ENCODE measurements around the gene PRM2.

PRM2 gene, protein sequence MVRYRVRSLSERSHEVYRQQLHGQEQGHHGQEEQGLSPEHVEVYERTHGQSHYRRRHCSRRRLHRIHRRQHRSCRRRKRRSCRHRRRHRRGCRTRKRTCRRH

DNA sequence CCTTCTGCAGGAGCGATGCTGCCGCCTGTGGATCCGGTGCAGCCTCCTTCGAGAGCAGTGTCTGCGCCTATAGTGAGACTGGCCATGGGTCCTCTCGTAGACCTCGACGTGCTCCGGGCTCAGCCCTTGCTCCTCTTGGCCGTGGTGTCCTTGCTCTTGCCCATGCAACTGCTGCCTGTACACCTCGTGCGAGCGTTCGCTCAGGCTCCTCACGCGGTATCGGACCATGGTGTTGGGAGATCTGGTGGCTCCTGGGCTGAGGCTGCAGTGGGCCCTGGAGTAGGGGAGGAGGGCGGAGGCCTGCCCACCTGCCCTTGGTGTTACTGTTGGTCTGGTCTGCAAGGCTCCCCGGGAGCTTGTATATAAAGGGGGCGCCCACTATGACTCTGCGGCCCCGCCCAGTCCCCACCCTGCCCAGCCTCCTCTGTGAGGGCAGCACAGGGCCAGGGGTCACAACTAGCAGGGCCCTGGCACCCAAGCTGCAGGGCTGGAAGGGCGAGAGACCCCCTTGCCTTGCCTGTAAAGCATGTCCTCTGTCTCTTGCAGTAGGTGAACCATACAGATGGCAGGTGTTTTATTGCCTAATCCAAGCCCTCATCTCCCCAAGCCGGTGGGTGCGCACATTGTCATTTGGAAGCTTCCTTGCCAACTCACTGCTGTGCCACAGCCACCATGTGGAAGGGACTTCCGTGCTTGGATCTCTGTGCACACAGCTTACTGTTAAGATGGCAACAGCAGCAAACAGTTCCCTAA is at the start of gene PRM2:
Gene PRM2 (minus strand): TSS at position 338 of the 753 bp plus-strand sequence. CDS start 110 bp downstream, at position 228.
- no peak for DNase-seq

DNA sequence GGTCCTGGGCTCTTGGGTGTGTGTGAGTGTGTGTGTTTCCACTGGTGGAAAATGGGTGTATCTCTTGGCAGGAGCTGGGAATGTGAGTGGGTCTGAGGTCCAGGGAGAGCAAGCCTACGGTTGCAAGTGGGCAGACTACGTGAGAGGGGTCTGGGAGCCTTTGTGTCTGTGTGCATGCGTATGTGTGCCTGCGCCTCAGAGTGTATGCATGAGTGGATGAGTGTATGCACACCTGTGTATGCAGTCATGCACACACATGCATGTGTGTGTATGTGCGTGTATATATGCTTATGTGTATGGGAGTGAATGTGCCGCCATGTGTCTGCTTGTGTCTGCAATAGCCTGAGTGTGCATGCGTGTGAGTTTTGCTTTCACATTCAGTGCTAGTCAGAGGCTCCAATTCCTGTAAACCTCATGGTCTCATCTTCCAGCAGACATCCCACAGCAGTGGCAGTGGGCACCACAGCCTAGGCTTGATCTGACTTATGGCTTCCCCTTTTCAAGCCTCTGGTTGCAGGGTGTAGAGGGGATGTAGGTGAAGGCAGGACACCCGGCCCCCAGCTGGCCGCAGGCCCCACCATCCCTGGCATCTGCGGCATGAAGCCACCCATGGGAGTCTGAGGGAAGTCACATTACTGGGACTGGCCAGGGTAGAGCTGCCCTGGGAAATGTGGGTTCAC is 49.3 kb upstream of the PRM2 start:
- DNase-seq = peak; percentile 22

DNA sequence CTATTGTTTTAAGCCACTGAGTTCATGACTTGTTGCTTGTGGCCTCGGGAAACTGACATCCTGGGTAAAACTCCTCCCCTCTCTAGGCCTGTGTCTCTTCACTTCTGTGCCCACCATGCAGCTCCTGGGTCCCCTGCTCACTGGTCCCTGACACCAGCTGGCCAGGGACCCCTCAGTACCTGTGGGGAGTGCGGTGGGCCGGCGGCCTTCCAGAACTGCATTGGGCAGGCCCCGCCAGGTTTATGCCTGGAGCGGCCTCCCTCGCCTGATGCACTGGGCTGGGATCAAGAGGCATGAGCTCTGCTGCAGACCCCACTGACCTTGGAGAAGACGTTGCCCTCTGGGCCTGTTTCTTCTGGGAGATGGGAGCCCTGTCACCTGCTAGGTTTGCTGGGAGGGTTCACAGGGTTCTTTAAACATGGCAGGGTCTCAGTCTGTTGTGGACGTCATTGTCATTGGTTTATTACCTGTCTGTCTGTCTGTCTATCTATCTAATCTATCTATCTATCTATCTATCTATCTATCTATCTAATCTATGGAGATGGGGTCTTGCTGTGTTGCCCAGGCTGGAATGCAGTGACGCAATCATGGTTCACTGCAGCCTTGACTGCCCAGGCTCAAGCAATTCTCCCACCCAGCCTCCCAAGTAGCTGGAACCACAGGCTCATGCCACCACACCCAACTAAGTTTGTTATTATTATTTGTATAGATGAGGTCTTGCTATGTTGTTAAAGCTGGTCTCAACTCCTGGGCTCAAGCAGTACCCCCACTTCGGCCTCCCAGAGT is 47.5 kb upstream of the PRM2 start:
- no peak for DNase-seq

DNA sequence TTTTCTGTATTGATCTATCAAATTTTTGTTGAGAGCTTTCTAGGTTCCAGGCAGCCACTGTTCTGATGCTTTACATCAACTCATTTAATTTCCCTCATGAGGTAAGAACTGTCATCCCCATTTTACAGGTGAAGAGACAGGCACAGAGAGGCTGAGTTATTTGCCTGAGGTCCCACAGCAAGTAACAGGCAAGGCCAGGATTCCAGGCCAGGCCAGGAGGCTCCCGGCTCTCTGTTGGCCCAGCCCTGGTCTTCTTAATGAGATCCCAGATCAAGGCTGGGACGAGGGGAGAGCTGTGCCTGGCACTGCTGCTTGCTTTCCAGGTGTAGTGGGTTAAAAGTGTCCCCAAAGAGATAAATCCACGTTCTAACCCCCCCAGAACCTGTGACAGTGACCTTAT is 46.5 kb upstream of the PRM2 start:
- no peak for DNase-seq

DNA sequence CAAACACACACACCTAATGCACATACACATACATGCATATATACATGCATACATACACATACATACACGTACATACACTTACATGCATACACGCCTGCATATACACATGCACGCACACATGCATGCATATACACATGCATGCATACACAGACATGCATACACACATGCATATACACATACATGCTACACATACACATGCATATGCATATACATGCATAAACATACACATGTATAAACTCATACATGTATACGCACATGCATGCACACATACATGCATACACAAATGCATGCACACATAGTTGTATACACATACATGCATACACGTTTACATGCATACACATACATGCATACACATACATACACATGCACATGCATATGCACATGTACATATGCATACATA is 45.4 kb upstream of the PRM2 start:
- DNase-seq = no peak

DNA sequence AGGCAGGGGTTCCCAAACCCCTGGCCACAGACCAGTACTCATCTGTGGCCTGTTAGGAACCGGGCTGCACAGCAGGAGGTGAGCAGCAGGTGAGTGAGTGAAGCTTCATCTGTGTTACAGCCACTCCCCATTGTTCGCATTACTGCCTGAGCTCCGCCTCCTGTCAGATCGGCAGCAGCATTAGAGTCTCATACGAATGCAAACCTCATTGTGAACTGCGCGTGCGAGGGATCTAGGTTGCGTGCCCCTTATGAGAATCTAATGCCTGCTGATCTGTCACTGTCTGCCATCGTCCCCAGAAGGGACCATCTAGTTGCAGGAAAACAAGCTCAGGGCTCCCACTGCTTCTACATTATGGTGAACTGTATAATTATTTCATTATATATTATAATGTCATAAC is 43.9 kb upstream of the PRM2 start:
- no peak for DNase-seq

DNA sequence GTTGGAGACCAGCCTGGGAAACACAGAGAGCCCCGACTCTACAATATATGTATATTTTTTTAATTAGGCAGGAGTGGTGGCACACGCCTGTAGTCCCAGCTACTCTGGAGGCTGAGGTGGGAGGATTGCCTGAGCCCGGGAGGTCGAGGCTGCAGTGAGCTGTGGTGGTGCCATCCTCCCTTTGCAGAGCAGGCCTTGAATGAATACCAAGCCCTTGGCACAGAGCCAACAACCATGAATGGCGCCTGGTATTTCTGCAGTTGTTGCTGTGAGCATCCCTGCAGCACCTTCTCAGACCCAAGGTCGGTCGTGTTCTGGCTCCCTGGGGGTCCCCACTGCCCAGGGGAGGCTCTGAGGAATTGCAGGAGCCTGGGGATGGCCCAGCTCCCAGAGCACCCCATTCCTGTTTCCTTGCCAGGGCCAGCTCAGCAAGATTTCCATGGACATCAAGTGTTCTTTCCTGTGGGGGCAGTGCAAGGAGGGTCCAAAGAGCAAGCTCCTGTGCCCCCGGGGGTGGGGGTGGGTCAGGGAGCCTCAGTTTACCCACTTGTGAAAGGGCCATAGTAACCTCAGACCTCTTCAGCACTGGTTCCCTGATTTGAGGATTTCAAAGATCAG is 43.4 kb upstream of the PRM2 start:
- no peak for DNase-seq

DNA sequence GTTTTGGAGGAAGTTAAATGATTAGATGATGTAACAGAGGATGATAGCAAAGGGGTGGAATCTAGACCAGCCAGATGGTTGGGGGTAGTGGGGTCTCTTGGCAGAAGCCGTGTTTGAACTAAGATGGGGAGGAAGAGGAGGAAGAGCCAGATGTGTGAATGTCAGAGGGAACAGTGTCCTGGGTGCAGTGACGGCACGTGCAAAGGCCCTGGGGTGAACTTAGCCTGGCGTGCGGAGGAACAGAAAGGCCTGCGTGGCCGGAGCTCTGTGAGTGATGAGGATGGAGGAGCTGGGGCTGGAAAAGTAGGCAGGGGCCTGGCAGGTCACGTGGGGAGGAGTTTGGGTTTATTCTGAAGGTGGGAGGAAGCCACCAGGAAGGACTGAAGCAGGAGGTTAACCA is 42.5 kb upstream of the PRM2 start:
- DNase-seq = no peak

DNA sequence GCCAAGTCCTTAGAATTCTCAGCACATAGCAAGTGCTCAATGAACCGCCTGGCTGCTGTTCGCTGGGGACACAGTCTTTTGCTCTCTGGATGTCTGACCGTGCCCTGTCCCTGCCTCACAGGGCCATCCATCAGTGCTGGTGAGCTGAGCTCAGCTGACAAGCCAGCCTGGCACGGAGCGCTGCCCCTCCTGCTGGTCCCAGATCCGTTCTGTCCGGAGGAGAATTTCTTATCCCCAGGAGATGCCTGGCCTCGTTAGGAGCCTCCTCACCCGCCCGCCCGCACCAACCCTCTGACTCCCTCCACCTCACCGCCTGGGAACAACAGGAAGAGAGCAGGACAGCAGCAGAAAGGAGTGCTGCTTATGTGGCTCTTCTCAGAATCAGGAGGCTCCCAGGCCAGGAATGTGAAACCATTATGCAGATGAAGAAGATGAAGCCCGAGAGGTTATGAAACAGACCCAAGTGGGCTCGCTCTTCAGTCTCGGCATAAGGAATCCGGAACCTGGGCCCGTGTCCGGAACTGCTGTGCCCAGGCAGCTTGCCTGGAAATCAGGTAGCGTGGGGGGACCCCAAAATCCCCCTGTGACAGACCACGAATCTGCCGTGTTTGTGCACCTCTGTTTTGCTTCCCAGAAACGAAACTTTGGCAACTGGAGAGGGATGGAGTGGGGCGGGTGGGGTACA is 40.2 kb upstream of the PRM2 start:
- DNase-seq = no peak

DNA sequence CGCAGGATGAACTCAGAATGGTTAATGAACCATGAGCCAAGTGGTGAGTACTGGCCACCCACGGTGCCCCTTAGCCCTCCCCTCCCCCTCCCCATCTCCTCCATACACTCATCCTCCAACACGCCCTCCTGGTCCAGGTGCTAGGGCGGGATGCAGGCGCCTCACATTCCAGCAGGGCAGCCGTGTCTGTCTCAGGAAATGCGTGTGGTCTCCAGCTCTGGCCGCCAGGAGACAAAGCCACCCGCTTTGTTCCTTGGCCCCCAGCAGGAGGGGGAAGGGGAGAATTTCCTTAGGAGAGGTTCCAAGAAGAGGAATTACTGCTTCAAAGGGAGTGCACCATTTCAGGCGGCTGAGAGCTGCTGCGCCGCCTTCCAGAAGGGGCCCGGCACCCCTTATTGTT is 39.2 kb upstream of the PRM2 start:
- DNase-seq = no peak

DNA sequence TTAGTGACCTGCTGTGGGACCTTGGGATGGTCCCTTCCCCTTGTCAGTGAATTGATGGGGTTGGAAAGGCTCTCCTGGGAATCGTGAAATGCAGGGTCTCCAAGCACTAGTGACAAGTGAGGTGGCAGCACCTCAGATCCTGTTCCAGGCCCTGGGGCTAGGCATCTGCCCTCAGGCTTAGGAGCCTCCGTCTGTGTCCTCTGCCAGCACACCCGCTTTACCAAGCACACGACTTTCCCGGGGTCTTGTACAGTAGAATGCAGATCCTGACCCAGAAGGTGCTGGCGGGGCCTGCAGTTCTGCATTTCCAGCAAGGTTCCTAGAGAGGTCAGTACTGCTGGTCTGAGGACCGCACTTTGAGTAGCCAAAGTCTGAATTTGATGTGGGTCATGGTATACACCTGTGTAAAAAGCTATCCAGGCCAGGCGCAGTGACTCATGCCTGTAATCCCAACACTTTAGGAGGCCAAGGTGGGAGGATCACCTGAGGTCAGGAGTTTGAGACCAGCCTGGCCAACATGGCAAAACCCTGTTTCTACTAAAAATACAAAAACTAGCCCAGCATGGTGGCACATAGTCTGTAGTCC is 38.1 kb upstream of the PRM2 start:
- no peak for DNase-seq

DNA sequence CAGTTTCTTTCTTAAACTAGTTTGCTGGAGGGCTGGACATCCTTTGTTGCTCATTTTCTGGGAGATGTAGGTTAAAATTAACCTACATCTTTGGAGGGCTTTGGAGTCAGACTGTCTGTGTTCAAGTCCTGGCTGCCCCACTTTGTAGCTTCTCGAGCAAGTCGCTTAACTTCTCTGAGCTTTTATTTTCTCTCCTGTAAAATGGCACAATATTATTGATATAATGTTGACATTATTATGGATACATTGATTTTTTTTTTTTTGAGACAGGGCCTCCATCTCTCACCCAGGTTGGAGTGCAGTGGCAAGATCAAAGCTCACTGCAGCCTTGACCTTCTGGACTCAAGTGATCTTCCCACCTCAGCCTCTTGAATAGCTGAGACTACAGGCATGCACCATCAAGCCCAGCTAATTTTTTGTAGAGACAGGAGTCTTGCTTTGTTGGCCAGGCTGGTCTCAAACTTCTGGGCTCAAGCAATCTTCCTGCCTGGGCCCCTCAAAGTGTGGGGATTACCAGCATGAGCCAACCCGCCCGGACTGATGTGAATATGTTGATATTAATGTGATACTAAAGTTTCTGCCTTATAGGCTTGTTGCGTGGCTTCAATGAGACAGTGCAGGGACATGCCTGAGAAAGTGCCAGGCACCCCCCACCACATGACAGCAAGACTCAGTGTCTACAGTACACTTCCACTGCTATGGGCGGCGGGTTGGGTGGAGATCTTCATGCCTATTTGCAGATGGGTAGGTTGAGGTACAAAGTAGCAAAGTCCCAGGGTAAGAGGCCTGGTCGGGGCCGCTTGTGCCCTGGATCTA is 37.4 kb upstream of the PRM2 start:
- no peak for DNase-seq

DNA sequence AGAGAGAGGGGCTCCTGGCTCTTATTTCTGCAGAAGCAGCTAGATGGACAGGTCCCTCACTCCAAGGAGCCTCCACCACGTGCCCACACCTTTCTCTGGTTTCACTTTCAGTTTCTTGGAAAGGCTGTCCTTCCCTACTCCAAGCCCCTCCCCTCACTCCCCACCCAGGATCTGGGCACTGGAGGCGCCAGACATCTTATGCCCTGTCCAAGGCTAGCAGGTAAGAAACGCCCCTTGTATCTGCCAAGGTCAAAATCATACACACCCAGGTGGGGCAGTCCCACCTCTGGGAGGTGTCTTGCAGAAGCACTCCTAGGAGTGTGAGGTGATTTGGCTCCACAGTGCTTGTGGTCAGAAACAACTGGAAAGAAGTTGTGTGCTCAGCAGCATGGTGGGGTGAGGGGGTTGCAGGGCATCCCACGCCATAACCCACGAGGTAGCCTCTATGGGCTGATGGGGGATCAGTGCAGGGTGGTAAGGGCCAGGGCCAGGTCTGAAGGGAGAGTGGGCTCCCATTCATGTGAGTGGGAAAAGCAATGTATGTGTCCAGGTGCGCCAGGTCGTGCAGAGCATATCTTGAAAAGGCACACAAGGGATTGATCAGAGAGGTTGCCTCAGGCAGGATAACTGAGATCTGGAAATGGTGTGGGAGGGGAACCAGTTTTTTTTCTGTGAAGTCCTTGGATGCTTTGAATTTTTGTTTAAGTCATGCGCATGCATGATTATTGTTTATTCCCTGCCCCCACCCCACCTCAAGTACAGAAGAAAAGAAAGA is 36.6 kb upstream of the PRM2 start:
- no peak for DNase-seq

DNA sequence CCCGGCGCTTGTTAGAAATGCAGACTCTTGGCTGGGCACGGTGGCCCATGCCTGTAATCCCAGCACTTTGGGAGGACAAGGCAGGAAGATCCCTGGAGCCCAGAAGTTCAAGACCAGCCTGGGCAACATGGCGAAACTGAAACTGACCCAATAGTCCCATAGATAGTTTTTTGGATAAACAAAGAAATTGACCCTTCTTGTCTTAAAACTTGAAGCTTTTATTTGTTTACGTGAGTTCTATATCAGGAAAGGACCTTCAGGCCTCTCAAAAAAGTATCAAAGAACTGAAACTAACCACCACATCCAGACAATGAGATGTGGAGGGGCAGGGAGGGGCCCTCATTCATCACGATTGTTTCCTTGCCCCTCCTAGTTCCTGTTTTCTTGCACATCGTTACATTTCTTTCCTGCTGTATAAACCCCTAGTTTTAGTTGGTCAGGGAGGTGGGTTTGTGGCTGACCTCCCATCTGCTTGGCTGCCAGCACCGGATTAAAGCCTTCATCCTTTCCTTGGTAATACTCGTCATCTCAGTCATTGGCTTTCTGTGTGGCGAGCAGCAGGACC is 34.8 kb upstream of the PRM2 start:
- DNase-seq = no peak

DNA sequence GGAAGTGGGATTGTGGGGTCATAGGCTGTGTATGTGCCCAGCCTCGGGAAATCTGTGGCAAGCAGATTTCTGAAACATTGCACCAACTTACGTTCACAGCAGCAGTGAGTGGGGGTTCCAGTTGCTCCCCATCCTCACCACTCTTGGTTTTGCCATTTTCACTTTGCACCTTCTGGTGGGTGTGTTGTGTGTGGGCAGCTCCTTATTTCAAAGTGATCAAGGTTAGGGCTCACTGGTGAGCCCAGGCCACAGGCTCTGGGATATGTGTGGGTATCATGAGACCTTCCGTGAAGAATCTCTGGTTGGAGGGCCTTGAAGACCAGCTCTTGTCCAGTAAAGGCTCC is 34.3 kb upstream of the PRM2 start:
- no peak for DNase-seq

DNA sequence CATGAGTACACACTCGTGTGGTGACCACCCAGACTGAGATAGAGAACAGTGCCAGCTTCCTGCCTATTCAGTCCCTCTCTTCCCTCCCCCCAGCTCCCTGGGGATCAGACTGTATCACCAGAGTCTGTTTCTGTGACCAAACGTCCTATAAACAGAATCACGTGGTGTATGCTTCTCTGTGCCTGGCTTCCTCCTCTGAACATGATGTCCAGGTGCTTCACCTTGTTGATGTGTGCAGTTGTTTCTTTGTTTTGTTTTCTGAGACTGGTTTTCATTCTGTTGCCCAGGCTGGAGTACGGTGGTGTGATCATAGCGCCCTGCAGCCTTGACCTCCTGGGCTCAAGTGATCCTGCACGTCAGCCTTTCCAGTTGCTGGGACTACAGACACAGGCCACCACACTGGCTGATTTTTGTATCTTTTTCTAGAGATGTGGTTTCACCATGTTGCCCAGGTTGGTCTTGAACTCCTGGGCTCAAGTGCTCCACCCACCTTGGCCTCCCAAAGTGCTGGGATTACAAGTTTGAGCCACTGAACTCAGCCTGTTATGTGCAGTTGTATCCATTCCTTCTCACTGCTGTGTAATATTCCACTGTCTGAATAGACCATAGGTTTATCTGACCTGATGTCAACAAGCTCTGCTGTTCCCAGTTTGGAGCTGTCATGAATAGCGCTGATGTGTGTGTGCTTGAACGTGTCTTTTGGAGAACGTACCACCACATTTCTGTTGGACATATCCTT is 33.8 kb upstream of the PRM2 start:
- no peak for DNase-seq

DNA sequence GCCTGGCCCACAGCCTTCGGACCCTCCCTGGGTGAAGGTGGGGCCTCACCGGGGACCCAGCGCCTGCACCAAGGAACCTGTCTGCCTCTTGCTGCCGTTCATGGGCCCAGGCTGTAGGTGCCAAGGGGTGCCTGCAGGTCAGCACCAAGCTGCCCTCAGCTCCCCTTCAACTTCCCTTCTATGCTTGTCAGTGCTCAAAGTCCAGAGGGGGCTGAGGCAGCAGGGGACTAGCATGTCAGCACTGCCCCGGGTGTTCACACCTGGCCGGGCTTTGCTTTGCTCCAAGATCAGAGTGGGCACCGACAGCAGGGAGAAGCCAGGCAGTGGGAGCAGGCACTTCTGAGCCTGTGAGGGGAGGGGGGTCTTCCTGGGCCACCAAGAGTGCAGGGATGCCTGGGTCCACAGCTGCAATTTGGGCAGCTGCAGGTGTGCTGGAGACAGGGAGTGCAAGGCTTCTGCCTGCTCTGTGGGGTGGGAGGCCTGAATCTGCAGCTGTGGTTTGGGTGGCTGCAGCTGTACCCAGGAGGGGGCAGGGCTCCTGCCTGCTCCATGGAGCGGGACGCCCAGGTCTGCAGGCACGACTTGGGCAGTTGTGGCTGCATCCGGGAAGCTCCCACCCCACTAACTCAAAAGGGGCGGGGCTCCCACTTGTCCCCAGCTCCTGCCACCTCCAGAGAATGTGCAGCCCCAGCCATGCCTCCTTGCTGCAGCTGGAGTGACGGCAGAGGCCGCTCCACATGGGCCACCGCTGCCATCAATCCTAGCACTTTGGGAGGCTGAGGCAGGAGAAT is 32.4 kb upstream of the PRM2 start:
- DNase-seq = no peak

DNA sequence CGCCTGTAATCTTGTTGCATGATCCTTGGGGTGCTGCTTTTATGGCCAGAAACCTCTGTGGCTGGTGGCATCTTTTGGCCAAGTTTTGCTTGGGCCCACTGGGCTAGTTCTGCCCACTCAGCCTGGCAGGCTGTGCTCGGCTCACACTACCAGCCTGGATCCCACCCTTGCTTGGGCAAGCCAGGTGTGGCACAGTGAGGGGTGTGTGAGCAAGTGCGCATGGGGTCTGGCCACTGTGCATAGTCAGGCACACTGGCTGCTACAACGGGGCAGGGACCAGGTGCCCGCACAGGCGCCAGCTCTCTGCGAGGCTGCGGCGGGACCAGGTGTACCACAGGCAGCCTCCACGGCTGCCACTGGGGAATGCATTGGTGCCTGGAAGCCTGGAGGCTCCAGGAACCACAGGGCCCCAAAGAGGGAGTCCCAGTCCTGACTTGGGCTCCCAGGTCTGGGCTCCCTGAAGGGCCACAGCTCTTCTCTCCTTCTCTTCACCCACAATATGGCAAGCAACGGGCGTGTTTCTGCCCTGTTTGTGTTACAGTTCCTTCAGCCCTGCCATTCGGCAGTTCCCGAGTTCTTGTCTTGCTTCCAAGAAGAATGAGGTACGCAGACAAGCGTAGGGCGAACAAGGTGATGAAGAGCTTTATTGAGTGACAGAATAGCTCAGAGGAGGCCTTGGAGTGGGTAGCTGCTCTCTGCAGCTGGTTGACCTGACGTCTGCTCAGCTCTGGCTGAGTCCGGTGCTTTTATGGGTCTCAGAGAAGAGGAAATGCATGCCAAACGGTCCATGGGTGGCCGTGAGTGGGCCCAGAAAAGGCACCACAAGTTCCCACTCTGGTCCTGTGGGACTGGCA is 31.6 kb upstream of the PRM2 start:
- DNase-seq = no peak

All from activated naive CD4-positive, alpha-beta T cell treated with Interleukin-2 at 50 U/mL for 16 hours (primary cell).